Upper lobe of left lung (tissue), 6 donors: ENCODE data around the gene PHLPP2. TPM values are rescaled to one million over a fixed set of nuclear protein-coding genes. Genes with fewer than 3 reads are reported as not detected.

Experiments used
- ATAC-seq, 2 donors: fragments of 200-7000 bp; cut with Tn5 transposase; one replicate each; pipeline ENCODE4 v1.9.1; 2022; ENCODE audit warnings: mild to moderate bottlenecking in 2 of 2, moderate library complexity in 2 of 2; ENCODE audit not compliant: low FRiP score in 2 of 2
- DNase-seq, 2 donors: peaks; one replicate each; pipeline ENCODE4 v3.0.0-alpha.2; 2019 to 2020
- H3K27ac ChIP-seq, 4 donors: fragments of 200-600 bp; sonication (generic); one replicate each; pipeline ENCODE4 v1.5.1; 2016 to 2019
- H3K27me3 ChIP-seq, 4 donors: fragments of 200-600 bp; sonication (generic); one replicate each; pipeline ENCODE4 v1.5.1; 2017 to 2019
- H3K36me3 ChIP-seq, 4 donors: fragments of 200-600 bp; sonication (generic); one replicate each; pipeline ENCODE4 v1.5.1; 2016 to 2019
- H3K4me1 ChIP-seq, 4 donors: fragments of 200-600 bp; sonication (generic); one replicate each; pipeline ENCODE4 v1.5.1; 2018 to 2019
- H3K4me3 ChIP-seq, 4 donors: fragments of 200-600 bp; sonication (generic); one replicate each; pipeline ENCODE4 v1.5.1; 2017 to 2019; ENCODE audit warnings: mild to moderate bottlenecking in 2 of 4, moderate library complexity in 1 of 4
- H3K9me3 ChIP-seq, 4 donors: fragments of 200-600 bp; sonication (generic); one replicate each; pipeline ENCODE4 v1.5.1; 2018 to 2019
- EP300 ChIP-seq, 4 donors: sonication (generic); formaldehyde crosslinking; IDR thresholded peaks; one replicate each; pipeline ENCODE4 v1.5.1; 2017; ENCODE audit warnings: antibody characterized with exemption in 4 of 4, control low read depth in 2 of 4
- POLR2A ChIP-seq, 4 donors: fragments of 450-650 bp; IDR thresholded peaks; one replicate each; pipeline ENCODE4 v1.5.1; 2016 to 2017; ENCODE audit warnings: antibody characterized with exemption in 4 of 4, mild to moderate bottlenecking in 2 of 4
- POLR2AphosphoS5 ChIP-seq, 2 donors: sonication (generic); formaldehyde crosslinking; IDR thresholded peaks; one replicate each; pipeline ENCODE4 v1.5.1; 2017; ENCODE audit warnings: antibody characterized with exemption in 2 of 2
- WGBS, 2 donors: methylation state at CpG; one replicate each; pipeline ENCODE4 v1.1.5; 2017 to 2018; 5-methylcytosine and 5-hydroxymethylcytosine counted together
- total RNA-seq, 6 donors: library from RNA; depleted of rRNA in 4 of 6; stranded (reverse); fragments of >200 nt in 4 of 6; gene quantifications; one replicate each; pipeline versions ENCODE4 v1.1.0 to v1.2.1, GENCODE V29; 2016 to 2021
- TF ChIP-seq, protein P1 (sequence below), 6 experiments: fragments of 450-650 bp in 4 of 6; fragments of 200-600 bp in 2 of 6; sonication (generic) in 2 of 6; IDR thresholded peaks; one replicate each; pipeline ENCODE4 v1.5.1; 2016 to 2019; ENCODE audit warnings: antibody characterized with exemption in 6 of 6
- donor health status: DM: no; HTN: no; CAD: no; lungs with moderate emphysema.
- donor health status: DM: no; HTN: yes; CAD: no; lungs with severe emphysema.

The PHLPP2 gene
- total RNA-seq, 6 donors from 2014 or later = 4.2 to 12.6 (median 8.4) TPM

DNA sequence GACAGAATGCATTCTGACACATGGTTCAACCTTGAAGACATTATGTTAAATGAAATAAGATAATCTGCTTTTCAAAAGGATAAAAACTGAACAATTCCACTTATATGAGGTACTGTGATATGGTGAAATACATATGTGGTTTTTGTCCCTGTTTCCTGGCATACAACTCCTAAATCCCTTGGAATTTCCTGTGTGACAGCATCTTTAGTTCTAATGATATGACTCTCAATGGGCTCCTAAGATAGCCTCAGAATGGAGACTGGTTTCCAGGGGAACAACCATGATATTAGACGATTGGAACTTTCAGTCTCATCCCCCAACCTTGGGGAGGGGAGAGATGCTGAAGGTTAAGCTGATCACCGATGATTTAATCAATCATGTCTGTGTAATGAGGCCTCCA lies 37.7 kb upstream of the PHLPP2 start:
- no peak for ATAC-seq
- no peak for DNase-seq
- Histone ChIP-seq H3K27me3 (no peaks in the 10 kb centered on the region), H3K9me3 (no peaks in the 10 kb centered on the region), H3K4me3 (no peak overlapping the region), H3K4me1 (no peaks in the 10 kb centered on the region), H3K36me3 (peaks cover 8 to 95% (median 50%) of the 10 kb centered on the region in 4 donors), H3K27ac (no peak overlapping the region)
- WGBS, 2 donors = 87 to 94% methylated on average over 2 of the region's 2 CpGs
- TF ChIP-seq EP300 (IDR thresholded peaks at IDR 0.05) = no peak
- TF ChIP-seq, protein P1, sequence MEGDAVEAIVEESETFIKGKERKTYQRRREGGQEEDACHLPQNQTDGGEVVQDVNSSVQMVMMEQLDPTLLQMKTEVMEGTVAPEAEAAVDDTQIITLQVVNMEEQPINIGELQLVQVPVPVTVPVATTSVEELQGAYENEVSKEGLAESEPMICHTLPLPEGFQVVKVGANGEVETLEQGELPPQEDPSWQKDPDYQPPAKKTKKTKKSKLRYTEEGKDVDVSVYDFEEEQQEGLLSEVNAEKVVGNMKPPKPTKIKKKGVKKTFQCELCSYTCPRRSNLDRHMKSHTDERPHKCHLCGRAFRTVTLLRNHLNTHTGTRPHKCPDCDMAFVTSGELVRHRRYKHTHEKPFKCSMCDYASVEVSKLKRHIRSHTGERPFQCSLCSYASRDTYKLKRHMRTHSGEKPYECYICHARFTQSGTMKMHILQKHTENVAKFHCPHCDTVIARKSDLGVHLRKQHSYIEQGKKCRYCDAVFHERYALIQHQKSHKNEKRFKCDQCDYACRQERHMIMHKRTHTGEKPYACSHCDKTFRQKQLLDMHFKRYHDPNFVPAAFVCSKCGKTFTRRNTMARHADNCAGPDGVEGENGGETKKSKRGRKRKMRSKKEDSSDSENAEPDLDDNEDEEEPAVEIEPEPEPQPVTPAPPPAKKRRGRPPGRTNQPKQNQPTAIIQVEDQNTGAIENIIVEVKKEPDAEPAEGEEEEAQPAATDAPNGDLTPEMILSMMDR (IDR thresholded peaks at IDR 0.05) = no peak
- no peak for TF ChIP-seq POLR2AphosphoS5 (IDR thresholded peaks at IDR 0.05)
- no peak for TF ChIP-seq POLR2A (IDR thresholded peaks at IDR 0.05)

DNA sequence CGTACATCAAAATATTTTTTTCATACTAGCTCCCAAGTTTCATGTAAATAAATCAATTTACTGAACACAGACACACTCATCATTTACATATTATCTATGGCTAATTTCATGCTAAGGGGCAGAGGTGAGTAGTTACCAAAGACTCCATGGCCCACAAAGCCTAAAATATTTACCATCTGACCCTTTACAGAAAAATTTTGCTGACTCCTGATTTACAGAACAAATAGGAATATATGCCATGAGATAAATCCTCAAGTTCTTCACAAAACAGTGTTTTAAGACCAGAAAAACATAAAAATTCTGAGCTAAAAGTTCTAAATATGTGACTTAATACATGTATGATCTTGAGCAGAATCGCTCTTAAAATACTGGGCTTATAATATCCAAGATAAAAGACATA lies 36.6 kb upstream of the PHLPP2 start:
- 97 to 98% methylated on average over 2 of the region's 2 CpGs for WGBS, 2 donors
- no peak for TF ChIP-seq EP300 (IDR thresholded peaks at IDR 0.05)
- TF ChIP-seq POLR2A (IDR thresholded peaks at IDR 0.05) = no peak
- no peak for TF ChIP-seq POLR2AphosphoS5 (IDR thresholded peaks at IDR 0.05)
- TF ChIP-seq, protein P1 (IDR thresholded peaks at IDR 0.05) = no peak
- Histone ChIP-seq H3K36me3 (peaks cover 13 to 97% (median 59%) of the 10 kb centered on the region in 4 donors), H3K4me3 (no peak overlapping the region), H3K4me1 (no peaks in the 10 kb centered on the region), H3K27ac (no peak overlapping the region), H3K27me3 (no peaks in the 10 kb centered on the region), H3K9me3 (no peaks in the 10 kb centered on the region)
- DNase-seq (no peak), ATAC-seq (no peak)

DNA sequence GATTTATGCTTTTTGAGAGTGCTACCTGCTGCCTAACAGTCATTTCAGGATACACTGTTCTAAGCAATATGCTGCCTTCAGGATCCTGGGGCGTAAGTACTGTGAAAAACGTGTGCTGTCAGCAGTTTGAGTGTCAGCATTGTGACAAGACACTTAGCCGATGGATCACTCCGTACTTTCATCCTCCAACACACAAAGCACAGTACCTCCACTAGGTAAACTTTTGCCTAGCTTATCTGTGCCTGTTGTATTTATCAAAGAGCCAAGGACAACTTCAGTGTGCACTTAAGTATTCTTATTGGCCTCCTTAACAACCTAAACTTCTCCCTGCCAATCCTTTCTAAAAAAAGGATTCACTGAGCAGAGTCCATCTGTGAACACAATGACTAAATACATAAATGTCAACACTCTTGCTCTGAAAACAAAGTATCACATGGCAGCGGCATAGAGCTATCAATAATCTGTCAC lies 33.8 kb upstream of the PHLPP2 start:
- Histone ChIP-seq H3K4me1 (no peaks in the 10 kb centered on the region), H3K36me3 (peaks cover 37 to 100% (median 75%) of the 10 kb centered on the region in 4 donors), H3K27me3 (no peaks in the 10 kb centered on the region), H3K27ac (no peak overlapping the region), H3K9me3 (no peaks in the 10 kb centered on the region), H3K4me3 (no peak overlapping the region)
- DNase-seq = no peak
- ATAC-seq = no peak
- WGBS, 2 donors = 63 to 75% methylated on average over 5 of the region's 5 CpGs
- TF ChIP-seq, protein P1 (IDR thresholded peaks at IDR 0.05) = no peak
- TF ChIP-seq EP300 (IDR thresholded peaks at IDR 0.05) (no peak), POLR2AphosphoS5 (IDR thresholded peaks at IDR 0.05) (no peak), POLR2A (IDR thresholded peaks at IDR 0.05) (no peak)

DNA sequence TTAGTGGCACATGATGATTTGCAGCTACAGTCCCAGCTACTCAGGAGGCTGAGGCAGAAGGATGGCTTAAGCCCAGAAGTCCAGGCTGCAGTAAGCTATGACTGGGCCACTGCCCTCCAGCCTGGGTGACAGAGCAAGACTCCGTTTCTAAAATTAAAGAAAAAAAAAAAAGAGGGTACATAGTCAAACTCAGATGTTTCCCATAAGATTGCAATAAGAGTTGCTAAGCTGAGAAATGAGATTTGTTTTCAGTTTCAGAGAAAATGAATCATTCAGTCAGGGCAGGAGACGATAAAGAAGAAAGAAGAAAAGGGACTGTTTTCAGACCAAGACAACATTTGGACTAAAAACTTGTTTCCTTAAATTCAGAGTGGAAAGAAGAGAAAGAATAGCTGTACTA lies 30.2 kb upstream of the PHLPP2 start:
- no peak for ATAC-seq
- DNase-seq = no peak
- no peaks in the 10 kb centered on the region for H3K4me1 ChIP-seq
- no peak overlapping the region for H3K27ac ChIP-seq
- H3K27me3 ChIP-seq = no peaks in the 10 kb centered on the region
- no peak overlapping the region for H3K4me3 ChIP-seq
- WGBS, 2 donors = 82 to 84% methylated on average over 2 of the region's 2 CpGs
- H3K36me3 ChIP-seq = peaks cover 39 to 99% (median 70%) of the 10 kb centered on the region in 4 donors
- H3K9me3 ChIP-seq = no peaks in the 10 kb centered on the region
- TF ChIP-seq, protein P1 (IDR thresholded peaks at IDR 0.05) = no peak
- TF ChIP-seq EP300 (IDR thresholded peaks at IDR 0.05) (no peak), POLR2AphosphoS5 (IDR thresholded peaks at IDR 0.05) (no peak), POLR2A (IDR thresholded peaks at IDR 0.05) (no peak)

DNA sequence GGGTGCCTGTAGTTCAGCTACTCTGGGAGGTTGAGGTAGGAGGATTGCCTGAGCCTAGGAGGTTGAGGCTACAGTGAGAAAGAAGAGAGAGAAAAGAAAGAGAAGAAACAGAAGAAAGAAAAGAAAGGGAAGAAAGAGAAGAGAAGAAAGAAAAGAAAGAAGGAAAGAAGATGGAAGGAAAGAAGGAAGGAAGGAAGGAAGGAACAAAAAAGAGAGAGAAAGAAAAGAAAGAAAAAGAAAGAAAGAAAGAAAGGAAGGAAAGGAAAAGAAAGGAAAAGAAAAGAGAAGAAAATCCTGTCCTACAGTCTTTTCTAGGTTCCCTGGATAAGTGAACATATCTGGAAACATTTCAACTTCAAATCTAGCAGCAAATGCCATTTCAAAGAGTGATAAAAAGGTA lies 29.6 kb upstream of the PHLPP2 start:
- H3K27me3 ChIP-seq = no peaks in the 10 kb centered on the region
- ATAC-seq = no peak
- H3K4me3 ChIP-seq = no peak overlapping the region
- no peak for TF ChIP-seq POLR2AphosphoS5 (IDR thresholded peaks at IDR 0.05)
- TF ChIP-seq EP300 (IDR thresholded peaks at IDR 0.05) = no peak
- TF ChIP-seq, protein P1 (IDR thresholded peaks at IDR 0.05) = no peak
- no peak for TF ChIP-seq POLR2A (IDR thresholded peaks at IDR 0.05)
- H3K36me3 ChIP-seq = peaks cover 44 to 99% (median 69%) of the 10 kb centered on the region in 4 donors
- no peak overlapping the region for H3K27ac ChIP-seq
- H3K9me3 ChIP-seq = no peaks in the 10 kb centered on the region
- no peaks in the 10 kb centered on the region for H3K4me1 ChIP-seq
- no peak for DNase-seq
